GM12878 (cell line): ENCODE measurements around the gene RFX1. TPM values are rescaled to one million over a fixed set of nuclear protein-coding genes. Genes with fewer than 3 reads are reported as not detected.
A peak's percentile ranks its signal among the peaks of the same experiment; 100 is the strongest.

Experiments
- CBX3 ChIP-seq: fragments of 200-600 bp; sonication (generic); IDR thresholded peaks from 2 replicates; pipeline ENCODE4 v1.6.1; 2016; ENCODE audit warnings: low read depth, borderline replicate concordance
- DPF2 ChIP-seq: fragments of 450-650 bp; IDR thresholded peaks from 2 replicates; pipeline ENCODE4 v1.6.1; 2017; ENCODE audit warnings: mild to moderate bottlenecking
- EP300 ChIP-seq, 2 experiments: fragments of 150-350 bp in 1 of 2; IDR thresholded peaks; 2 replicates each; pipeline ENCODE4 v1.6.1; 2011 to 2012; ENCODE audit warnings: low read depth in 2 of 2, low read length in 2 of 2, borderline replicate concordance in 1 of 2, improper control_type of control experiment in 1 of 2, inconsistent platforms in 1 of 2; ENCODE audit not compliant: control insufficient read depth in 1 of 2
- HDAC6 ChIP-seq: fragments of 200-600 bp; sonication (generic); IDR thresholded peaks from one replicate; pipeline ENCODE4 v1.8.0; 2017; ENCODE audit warnings: antibody characterized with exemption; ENCODE audit not compliant: unreplicated experiment
- LARP7 ChIP-seq: fragments of 450-650 bp; IDR thresholded peaks from 2 replicates; pipeline ENCODE4 v1.6.1; 2017; ENCODE audit warnings: mild to moderate bottlenecking
- MYC ChIP-seq: IDR thresholded peaks from 2 replicates; pipeline ENCODE4 v1.6.1; 2011; ENCODE audit warnings: mild to moderate bottlenecking, low read length, moderate library complexity, inconsistent platforms; ENCODE audit not compliant: insufficient read depth, insufficient replicate concordance, insufficient read length, severe bottlenecking
- NFYB ChIP-seq: IDR thresholded peaks from 2 replicates; pipeline ENCODE4 v1.6.1; 2011; ENCODE audit warnings: low read depth, mild to moderate bottlenecking, low read length, improper control_type of control experiment, moderate library complexity; ENCODE audit not compliant: insufficient read depth
- PML ChIP-seq: IDR thresholded peaks from 2 replicates; pipeline ENCODE4 v1.6.1; 2012; ENCODE audit warnings: low read length, inconsistent platforms
- POLR2AphosphoS2 ChIP-seq: IDR thresholded peaks from 2 replicates; pipeline ENCODE4 v1.6.1; 2011; ENCODE audit warnings: low read depth, mild to moderate bottlenecking, low read length, improper control_type of control experiment, moderate library complexity
- RCOR1 ChIP-seq: conservative IDR thresholded peaks from 2 replicates; pipeline ENCODE4 v1.6.1; 2012; ENCODE audit warnings: low read depth, low read length, improper control_type of control experiment
- SMC3 ChIP-seq: IDR thresholded peaks from 2 replicates; pipeline ENCODE4 v1.6.1; 2011; ENCODE audit warnings: low read length, improper control_type of control experiment, borderline replicate concordance
- TARDBP ChIP-seq: IDR thresholded peaks from 2 replicates; pipeline ENCODE4 v1.6.1; 2016; ENCODE audit warnings: borderline replicate concordance
- TCF3 ChIP-seq: IDR thresholded peaks from 2 replicates; pipeline ENCODE4 v1.6.1; 2012; ENCODE audit warnings: low read depth, mild to moderate bottlenecking, low read length, borderline replicate concordance; ENCODE audit not compliant: insufficient read depth
- polyA plus RNA-seq, 11 experiments: library from polyadenylated mRNA; depleted of rRNA in 4 of 11; unstranded in 6 of 11; stranded (reverse) in 5 of 11; fragments of >200 nt; fragmentation: Nextera tagmentation in 4 of 11; fragmentation: Illumina TruSeq in 1 of 11; extraction: Ambion mirVana in 4 of 11; extraction: Trizol in 1 of 11; gene quantifications; 1 replicate in 1 of 11; 2 replicates in 10 of 11; pipeline versions ENCODE4 v1.2.1 to v1.2.3, GENCODE V29; 2011 to 2016; ENCODE audit warnings: inconsistent platforms in 2 of 11, missing spikeins in 2 of 11, low read depth in 1 of 11
- total RNA-seq, 4 experiments: library from RNA; depleted of rRNA in 3 of 4; stranded (reverse); fragments of >200 nt in 3 of 4; fragmentation: Illumina TruSeq in 1 of 4; extraction: Trizol in 1 of 4; gene quantifications; 2 replicates each; pipeline versions ENCODE4 v1.2.1 to v1.2.3, GENCODE V29; 2013 to 2021
- TF ChIP-seq, protein P1 (sequence below): IDR thresholded peaks from 2 replicates; pipeline ENCODE4 v1.6.1; 2012; ENCODE audit warnings: low read depth, low read length, improper control_type of control experiment
- TF ChIP-seq, protein P2 (sequence below): fragments of 450-650 bp; IDR thresholded peaks from 2 replicates; pipeline ENCODE4 v1.6.1; 2017; ENCODE audit warnings: low read depth, mild to moderate bottlenecking, moderate library complexity
- TF ChIP-seq, protein P3 (sequence below): IDR thresholded peaks from 2 replicates; pipeline ENCODE4 v1.6.1; 2011; ENCODE audit warnings: low read depth, mild to moderate bottlenecking, low read length, moderate library complexity, borderline replicate concordance; ENCODE audit errors: extremely low read depth
- TF ChIP-seq, protein P4 (sequence below): IDR thresholded peaks from 2 replicates; pipeline ENCODE4 v1.6.1; 2012; ENCODE audit warnings: mild to moderate bottlenecking, low read depth, low read length
- TF ChIP-seq, protein P5 (sequence below): IDR thresholded peaks from 2 replicates; pipeline ENCODE4 v1.6.1; 2011; ENCODE audit warnings: borderline replicate concordance, low read depth, mild to moderate bottlenecking, moderate library complexity, low read length; ENCODE audit not compliant: insufficient read depth, poor library complexity, severe bottlenecking
- TF ChIP-seq, protein P6 (sequence below): IDR thresholded peaks from 2 replicates; pipeline ENCODE4 v1.6.1; 2012; ENCODE audit warnings: low read depth, low read length, improper control_type of control experiment

Gene RFX1
- total and polyA plus RNA-seq, 10 of the 15 experiments (the other 5 are each of a cell fraction or from before 2014, with no cell fraction given): 0.05 to 11.0 (median 1.5) TPM

DNA sequence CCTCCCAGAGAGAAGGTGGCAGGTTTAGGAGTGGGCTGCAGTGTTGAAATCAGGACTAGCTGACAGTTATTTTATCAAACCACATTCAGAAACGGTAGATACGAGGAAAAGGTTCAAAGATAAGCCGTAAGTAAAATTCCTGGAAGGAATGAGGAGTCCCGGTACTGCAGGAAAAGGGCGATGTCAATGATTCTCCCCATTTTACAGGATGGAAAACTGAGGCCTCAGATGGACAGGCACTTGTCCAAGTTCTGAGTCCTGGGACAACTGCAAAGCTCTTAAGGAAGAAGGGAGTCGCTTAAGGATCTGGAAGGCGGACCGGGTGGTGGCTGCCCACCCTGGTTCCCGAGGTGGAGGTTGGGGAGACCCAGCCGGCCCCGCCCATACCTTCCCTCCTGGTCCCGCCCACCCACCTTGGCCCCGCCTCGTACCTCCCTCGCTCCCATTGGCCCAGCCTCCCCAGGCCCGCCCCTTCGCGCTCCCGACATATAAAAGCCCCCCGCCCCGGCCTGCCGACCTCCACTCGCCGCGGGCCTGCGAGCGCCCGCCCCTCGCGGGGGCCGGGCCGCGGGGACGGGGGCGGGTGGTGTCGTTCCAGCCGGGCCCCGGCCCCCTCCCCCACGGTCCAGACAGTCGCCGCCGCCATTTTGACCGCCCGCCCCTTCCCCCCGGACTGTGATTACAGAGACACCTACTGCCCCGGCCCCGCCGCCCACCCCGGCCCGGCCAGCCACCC, 603 bp downstream of the RFX1 start (continued):
- TF ChIP-seq, protein P1, sequence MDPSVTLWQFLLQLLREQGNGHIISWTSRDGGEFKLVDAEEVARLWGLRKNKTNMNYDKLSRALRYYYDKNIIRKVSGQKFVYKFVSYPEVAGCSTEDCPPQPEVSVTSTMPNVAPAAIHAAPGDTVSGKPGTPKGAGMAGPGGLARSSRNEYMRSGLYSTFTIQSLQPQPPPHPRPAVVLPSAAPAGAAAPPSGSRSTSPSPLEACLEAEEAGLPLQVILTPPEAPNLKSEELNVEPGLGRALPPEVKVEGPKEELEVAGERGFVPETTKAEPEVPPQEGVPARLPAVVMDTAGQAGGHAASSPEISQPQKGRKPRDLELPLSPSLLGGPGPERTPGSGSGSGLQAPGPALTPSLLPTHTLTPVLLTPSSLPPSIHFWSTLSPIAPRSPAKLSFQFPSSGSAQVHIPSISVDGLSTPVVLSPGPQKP: no peak
- TF ChIP-seq, protein P2, sequence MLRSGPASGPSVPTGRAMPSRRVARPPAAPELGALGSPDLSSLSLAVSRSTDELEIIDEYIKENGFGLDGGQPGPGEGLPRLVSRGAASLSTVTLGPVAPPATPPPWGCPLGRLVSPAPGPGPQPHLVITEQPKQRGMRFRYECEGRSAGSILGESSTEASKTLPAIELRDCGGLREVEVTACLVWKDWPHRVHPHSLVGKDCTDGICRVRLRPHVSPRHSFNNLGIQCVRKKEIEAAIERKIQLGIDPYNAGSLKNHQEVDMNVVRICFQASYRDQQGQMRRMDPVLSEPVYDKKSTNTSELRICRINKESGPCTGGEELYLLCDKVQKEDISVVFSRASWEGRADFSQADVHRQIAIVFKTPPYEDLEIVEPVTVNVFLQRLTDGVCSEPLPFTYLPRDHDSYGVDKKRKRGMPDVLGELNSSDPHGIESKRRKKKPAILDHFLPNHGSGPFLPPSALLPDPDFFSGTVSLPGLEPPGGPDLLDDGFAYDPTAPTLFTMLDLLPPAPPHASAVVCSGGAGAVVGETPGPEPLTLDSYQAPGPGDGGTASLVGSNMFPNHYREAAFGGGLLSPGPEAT: peak; percentile 68
- TF ChIP-seq MYC (no peak), RCOR1 (0 out of 2 replicates have a peak, but pooled peaks have one; percentile 81), EP300 (IDR thresholded peaks at IDR 0.05; ENCODE audit: borderline replicate concordance in 1 of 2, control insufficient read depth in 1 of 2, low read depth in 2 of 2, low read length in 2 of 2) (0 out of 4 replicates have a peak, but pooled peaks of 1 of the 2 experiments have one; percentile 47), TARDBP (0 out of 2 replicates have a peak, but pooled peaks have one; percentile 10), CBX3 (no peak), DPF2 (no peak; the same call in none of the 2 replicates), LARP7 (no peak), HDAC6 (no peak), PML (no peak), TCF3 (0 out of 2 replicates have a peak, but pooled peaks have one; percentile 33), NFYB (peak; percentile 66; the same call in 1 of the 2 replicates), POLR2AphosphoS2 (0 out of 2 replicates have a peak, but pooled peaks have one; percentile 23), SMC3 (no peak)
- TF ChIP-seq, protein P3, sequence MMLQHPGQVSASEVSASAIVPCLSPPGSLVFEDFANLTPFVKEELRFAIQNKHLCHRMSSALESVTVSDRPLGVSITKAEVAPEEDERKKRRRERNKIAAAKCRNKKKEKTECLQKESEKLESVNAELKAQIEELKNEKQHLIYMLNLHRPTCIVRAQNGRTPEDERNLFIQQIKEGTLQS: no peak
- TF ChIP-seq, protein P4, sequence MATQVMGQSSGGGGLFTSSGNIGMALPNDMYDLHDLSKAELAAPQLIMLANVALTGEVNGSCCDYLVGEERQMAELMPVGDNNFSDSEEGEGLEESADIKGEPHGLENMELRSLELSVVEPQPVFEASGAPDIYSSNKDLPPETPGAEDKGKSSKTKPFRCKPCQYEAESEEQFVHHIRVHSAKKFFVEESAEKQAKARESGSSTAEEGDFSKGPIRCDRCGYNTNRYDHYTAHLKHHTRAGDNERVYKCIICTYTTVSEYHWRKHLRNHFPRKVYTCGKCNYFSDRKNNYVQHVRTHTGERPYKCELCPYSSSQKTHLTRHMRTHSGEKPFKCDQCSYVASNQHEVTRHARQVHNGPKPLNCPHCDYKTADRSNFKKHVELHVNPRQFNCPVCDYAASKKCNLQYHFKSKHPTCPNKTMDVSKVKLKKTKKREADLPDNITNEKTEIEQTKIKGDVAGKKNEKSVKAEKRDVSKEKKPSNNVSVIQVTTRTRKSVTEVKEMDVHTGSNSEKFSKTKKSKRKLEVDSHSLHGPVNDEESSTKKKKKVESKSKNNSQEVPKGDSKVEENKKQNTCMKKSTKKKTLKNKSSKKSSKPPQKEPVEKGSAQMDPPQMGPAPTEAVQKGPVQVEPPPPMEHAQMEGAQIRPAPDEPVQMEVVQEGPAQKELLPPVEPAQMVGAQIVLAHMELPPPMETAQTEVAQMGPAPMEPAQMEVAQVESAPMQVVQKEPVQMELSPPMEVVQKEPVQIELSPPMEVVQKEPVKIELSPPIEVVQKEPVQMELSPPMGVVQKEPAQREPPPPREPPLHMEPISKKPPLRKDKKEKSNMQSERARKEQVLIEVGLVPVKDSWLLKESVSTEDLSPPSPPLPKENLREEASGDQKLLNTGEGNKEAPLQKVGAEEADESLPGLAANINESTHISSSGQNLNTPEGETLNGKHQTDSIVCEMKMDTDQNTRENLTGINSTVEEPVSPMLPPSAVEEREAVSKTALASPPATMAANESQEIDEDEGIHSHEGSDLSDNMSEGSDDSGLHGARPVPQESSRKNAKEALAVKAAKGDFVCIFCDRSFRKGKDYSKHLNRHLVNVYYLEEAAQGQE: no peak
- TF ChIP-seq, protein P5, sequence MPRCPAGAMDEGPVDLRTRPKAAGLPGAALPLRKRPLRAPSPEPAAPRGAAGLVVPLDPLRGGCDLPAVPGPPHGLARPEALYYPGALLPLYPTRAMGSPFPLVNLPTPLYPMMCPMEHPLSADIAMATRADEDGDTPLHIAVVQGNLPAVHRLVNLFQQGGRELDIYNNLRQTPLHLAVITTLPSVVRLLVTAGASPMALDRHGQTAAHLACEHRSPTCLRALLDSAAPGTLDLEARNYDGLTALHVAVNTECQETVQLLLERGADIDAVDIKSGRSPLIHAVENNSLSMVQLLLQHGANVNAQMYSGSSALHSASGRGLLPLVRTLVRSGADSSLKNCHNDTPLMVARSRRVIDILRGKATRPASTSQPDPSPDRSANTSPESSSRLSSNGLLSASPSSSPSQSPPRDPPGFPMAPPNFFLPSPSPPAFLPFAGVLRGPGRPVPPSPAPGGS: peak; percentile 7
- TF ChIP-seq, protein P6, sequence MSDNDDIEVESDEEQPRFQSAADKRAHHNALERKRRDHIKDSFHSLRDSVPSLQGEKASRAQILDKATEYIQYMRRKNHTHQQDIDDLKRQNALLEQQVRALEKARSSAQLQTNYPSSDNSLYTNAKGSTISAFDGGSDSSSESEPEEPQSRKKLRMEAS: 0 out of 2 replicates have a peak, but pooled peaks have one; percentile 4
